ENCODE results near the gene ITPR2.
"Not testable (repeated sequence)": the region's sequence is repeated elsewhere in the genome, so short reads cannot be mapped to it uniquely, and the experiment has no call there.

Gene ITPR2

DNA sequence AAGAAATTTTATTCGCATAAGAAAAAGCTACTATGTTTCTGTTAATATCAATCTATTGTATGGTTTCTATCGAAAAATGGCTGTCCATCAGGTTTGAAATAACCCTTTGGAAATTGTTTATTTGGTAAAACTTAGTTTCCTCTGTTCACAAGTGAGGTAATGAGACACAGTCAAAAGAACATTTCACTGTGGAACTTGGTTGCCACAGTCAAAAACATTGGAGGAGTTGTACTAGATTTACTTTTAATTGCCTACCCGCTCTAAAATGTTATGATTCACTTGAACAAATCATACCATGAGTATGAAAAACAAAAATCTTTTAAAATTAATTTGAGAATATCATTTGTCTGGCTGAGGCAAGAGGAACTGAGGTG is 46.5 kb downstream of the ITPR2 start:
- DNase-seq: no peak

DNA sequence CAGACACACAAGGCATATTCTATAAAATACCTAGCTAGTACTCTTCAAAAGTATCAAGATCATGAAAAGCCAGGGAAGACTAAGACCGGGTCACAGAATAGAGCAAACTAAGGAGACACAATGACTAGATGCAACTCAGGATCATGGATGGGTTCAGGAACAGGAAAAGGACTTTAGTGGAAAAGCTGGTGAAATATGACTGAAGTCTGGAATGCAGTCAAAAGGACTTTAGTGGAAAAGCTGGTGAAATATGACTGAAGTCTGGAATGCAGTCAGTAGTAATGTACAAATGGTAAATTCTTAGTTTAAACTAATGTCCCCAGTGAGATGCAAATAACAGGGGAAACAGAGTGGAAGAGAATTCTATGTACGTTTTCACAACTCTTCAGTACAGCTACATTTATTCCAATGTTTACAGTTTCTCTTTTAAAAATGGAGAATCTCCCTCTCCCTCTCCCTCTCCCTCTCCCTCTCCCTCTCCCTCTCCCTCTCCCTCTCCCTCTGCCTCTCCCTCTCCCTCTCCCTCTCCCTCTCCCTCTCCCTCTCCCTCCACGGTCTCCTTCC is 49.1 kb downstream of the ITPR2 start:
- DNase-seq: not testable (repeated sequence)

DNA sequence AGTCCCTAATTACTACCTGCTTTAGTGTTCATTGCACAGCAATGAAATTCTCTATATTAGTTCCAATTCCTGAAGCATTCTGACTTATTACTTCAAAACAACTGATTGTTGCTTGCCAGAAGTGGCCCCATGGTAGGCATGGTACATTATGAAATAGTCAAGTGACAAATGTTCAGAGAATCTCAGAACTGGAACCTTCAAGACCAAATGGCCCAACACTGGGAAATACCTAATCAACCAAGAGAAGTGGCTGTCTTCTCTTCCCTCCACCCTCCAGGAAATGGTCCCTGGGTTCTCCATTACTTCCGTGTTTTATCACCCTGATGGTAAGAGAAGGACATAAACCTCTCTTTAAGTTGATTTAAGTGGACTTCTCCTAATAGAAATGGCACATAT is 49.9 kb downstream of the ITPR2 start:
- no peak for DNase-seq

DNA sequence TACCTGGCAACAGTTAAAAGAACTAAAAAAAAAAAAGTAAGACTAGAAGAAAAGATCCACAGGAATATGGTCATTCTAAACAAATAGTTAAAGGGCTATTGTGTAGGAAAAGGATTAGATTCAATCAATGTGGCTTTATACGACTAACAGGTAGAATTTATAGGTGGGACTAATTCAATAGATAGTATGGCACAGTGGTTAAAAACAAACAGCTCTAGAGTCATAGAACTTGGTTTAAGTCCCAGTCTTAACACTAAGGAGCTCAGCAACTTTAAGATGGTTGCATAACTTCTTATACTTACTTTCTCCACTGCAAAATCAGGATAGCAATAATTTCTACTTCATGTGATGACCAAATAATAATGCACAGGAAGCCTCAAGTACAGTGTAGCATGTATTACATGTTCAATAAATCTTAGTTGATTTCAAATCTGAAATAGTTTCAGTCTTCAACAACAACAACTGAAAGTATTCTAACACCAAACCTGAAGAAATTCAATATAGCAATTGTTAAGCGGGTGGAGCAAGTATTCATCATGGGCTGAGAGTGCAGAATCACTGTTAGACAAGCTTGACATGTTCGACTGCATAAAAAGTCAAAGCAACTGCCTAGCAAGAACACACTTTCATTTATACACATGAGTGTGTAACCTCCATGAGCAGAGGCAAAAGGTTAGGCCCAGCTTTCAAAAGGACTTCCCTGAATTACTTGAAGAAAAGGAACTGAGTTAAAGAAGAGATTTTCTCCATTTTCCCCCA is 50.4 kb downstream of the ITPR2 start:
- DNase-seq: no peak

DNA sequence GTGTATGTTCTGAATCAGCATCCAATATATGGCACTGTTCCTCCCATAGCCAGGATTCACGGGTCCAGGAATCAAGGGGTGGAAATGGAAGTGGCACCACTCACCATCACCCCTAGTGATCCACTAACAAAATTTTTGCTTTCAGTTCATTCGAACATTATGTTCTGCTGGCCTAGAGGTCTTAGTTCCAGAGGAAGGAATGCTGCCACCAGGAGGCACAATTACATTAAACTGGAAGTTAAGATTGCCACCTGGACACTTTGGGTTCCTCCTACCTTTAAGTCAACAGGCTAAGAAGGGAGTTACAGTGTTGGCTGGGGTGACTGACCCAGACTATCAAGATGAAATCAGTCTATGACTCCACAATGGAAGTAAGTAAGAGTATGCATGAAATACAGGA is 52.3 kb downstream of the ITPR2 start:
- DNase-seq: not testable (repeated sequence)

DNA sequence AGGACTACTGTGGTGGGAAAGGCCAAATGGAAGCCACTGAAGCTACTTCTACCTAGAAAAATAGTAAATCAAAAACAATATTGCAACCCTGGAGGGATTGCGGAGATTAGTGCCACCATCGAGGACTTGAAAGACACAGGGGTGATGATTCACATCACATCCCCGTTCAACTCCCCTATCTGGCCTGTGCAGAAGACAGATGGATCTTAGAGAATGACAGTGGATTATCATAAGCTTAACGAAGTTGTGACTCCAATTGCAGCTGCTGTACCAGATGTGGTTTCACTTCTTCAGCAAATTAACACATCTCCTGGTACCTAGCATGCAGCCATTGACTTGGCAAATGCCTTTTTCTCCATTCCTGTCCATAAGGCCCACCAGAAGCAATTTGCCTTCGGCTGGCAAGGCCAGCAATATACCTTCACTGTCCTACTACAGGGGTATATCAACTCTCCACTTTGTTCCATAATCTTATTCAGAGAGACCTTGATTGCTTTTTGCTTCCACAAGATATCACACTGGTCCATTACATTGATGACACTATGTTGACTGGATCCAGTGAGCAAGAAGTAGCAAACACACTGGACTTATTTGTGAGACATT is 54.7 kb downstream of the ITPR2 start:
- DNase-seq: not testable (repeated sequence)

DNA sequence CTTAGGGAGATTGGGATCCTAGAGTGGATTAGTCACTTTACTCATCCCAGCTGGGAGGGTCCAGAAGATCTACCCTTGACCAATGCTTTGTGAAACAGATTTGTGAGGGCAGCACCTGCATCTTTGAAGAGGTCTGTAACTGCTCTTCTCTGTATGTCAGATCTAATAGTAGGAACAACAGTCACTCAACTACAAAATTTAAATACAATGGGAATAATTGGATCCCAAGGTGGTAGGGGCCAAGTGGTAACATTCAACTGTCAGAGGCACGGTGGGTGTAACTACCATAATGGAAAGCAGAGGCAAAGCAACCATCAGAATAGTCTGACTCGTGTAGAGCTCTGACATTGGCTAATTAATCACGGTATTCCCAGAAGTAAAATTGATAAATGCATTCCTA is 55.8 kb downstream of the ITPR2 start:
- no peak for DNase-seq

DNA sequence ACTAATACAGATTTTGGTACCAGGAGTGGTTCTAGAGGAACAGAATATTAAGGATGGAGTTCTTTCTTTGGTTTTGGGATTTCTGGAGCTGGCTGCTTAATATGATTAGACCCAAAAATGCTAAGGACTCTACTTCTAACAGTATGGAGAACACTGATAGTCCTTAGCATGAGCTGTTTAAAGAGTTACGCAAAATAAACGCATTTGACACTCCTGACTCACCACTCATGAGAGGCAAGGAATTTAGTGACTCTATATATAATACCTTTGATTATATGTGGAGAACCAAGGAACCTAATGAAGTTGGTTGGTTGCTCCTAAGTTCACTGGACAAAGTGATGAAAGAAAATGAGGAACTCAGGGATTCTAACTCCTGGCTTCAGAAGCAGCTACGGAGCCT is 57.0 kb downstream of the ITPR2 start:
- not testable (repeated sequence) for DNase-seq

DNA sequence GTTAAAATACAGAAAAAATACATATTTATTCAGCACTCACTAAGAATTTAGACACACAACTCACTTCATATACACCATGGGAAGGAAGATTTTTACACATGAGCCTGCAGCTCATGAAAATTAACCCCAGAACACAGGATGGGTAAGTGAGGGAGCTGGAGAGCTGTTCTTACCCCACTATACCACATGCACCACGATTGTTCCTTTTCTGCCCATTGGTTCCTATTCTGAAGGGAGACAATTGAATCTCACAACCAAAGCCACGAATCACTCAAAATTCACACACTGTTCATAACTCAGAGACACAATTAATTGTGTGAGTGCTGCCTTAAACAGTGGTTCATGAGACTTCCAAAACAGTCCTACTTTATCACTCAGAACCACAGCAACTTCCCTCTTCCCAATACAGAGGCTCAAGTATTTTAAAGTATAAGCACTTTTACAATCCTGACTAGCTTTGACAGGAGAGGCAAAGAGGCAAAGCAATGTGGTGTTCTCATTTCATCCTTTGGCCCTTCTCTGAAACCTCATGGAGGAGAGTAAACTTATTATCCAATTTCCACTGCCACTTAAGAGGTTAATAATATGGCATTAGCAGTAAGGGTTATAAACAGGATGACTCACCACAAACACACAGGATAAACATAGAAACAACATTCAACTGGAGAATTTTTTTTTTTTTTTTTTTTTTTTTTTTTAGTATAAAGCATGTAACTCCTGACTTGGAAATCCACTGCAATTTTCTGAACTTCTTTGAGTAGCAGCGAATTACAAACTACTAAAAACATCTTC is 59.5 kb downstream of the ITPR2 start:
- no peak for DNase-seq

DNA sequence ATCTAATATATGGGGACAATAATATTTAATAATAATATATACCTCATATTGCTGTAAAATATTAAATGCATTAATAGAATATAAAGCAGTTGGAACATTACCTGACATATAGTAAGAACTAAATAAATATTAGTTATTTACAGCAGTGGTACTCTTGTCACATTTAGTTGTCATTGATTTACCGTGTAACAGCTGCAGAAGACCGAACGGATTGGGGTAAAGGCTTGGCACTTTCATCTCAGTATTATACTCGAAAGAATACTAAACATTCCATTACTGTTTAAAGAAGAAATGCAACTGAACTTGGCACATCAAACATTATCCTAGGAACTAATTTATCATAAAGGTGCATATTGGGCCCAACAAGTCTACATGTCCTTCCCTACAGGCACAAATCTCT is 61.1 kb downstream of the ITPR2 start:
- DNase-seq: no peak

DNA sequence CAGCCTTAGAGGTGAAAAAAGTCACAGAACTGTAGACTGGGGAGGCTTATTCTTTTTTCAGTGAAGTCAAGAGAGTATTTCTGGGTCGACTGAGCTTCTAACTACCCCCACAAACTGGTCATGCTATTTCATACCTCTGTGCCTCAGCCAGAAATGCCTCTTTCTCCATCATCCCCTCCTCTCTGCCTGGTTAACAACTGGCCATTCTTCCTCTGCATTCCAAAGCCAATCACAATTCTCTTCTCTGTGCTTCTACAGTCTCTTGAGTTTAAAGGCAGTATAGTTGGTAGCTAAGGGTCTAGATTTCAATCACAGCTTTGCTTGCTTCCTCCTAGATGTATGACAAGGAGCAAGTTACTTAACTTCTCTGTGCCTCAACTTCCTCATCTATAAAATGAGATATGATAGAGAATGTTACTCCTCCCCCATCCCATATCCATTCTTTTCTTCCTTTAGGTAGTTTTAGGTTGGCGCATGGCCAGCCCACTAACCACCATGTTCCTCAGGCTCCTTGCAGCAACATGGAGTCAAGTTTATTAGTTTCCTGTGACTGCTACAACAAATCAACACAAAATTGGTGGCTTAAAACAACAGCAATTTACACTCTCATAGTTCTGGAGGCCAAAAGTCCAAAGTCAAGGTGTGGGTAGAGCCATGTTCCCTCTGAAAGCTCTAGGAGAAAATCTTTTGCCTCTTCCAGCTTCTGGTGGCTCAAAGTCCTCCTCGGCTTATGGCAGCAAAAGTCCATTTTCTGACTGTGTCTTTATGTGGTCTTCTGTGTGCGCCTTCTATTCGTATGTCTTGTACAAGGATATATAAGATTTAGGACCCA is 62.5 kb downstream of the ITPR2 start:
- DNase-seq: no peak

DNA sequence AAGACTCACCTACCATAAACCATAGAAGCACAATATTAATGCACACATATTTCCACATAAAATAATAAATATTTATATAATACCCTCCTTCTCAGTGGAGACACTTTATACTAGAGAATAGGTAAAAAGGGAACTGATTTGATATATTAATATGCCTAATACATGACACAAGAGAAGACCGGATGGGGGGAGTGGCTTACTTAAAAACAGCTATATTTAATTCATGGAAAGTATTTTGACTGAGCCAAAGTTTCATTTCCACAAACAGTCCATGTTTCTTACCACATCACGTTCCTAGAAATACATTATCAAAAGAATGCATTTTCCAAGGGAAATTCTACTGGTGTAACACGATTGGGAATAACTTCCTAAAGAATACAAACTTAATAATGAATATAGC is 63.4 kb downstream of the ITPR2 start:
- no peak for DNase-seq

DNA sequence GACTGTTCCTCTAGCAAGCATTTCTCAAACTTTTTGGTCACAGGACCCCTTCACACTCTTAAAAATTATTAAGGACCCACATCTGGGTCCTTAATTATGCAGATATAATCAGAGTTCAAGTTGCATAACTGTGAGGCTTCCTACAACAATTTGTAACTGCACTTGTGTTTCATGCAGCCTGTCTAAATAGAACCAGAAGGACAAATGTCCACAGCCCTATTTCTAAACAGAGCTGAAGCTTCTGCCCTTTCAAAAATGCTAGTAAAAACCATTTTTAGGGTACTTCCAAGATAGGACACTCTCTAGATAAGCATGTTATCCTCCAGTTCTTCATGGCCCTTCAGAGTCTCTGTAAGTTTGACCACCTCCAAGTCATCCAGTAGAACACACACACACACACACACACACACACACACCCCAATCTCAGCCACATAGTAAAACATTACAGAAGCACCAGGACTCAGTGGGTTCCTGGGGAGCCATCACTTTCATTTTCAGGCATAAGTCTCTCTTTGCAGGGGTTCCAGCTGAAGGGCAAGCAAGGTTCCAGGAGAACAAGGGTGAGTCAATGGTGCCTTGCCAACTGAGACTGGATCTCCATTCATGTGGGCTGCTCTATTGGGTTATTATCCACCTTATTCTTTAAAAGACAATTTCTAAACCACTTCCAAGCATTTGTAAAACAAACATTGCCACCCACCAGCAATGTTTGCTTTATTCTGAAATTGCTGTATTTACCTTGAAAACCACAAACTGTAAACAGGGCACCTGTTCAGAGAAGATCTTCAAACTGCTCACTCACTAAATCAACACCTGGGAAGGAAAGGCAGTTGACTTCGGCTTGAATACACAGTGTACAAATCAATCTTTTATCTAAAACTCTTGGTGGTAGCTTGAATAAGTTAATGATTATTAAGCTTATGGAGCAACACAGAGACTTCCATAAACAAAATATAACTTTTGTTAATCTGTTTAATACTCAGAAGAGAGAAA is 64.1 kb downstream of the ITPR2 start:
- no peak for DNase-seq

DNA sequence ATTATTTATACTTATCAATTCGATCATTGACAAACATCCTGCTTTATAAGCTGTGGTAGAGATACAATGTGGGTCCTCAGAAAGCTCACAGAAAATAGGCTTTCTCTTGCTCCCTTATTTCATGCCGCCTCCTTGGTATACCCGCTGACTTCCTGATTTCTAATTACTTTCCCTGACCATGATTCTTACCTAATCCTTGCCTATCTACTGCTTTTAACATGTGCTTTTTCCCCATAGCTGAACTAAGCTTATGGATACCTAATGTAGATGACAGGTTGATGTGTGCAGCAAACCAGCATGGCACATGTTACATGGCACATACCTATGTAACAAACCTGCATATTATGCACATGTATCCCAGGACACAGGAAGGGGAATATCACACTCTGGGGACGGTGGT is 65.1 kb downstream of the ITPR2 start:
- DNase-seq: no peak

DNA sequence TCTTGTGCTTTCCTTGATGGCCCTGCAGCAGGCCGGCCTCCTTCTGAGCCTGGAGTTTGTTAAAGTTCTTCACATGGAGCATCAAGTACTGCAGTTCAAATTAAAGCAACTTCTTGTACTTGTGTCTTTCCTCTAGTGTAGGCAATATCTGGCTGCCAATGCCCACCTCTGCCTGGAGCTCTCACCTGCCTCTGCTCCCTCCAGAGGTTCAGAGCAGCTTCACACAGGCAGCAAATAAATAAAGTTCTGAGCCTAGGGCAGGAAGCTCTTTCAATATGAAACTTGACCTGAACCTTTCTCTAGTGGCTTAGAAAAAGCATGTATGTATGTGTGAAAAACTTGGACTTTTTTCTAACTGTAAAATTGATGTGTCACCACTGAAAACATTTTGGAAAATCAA is 65.9 kb downstream of the ITPR2 start:
- no peak for DNase-seq

DNA sequence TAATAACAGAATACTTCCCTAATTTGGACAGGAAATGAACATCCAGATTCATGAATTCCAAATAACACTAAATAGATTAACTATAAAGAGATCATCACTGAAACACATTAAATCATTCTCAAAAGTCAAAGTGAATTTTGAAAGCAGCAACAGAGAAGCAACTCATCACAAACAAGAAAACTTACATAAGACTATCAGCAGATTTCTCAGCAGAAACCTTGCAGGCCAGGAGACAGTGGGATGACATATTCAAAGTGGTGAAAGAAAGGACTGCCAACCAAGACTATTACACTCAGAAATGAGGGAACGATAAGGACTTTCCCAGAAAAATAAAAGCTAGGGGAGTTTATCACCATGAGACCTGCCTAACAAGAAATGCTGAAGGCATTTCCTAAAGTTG is 70.8 kb downstream of the ITPR2 start:
- DNase-seq: no peak

DNA sequence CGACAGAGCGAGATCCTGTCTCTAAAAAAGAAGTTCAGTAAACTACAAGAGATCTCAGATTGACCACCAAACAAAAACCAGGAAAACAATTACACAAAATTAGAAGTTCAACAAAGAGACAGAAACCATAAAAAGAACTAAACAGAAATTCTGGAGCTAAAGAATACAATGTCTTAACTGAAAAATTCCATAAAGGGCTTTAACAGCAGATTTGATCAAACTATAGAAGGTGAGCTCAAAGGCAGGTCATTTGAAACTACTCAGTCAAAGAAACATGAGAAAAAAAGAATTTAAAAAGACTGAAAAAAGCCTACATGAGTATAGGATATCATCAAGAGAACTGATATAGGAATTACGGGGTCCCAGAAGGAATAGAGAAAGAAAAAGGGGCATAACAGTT is 71.2 kb downstream of the ITPR2 start:
- DNase-seq: no peak

DNA sequence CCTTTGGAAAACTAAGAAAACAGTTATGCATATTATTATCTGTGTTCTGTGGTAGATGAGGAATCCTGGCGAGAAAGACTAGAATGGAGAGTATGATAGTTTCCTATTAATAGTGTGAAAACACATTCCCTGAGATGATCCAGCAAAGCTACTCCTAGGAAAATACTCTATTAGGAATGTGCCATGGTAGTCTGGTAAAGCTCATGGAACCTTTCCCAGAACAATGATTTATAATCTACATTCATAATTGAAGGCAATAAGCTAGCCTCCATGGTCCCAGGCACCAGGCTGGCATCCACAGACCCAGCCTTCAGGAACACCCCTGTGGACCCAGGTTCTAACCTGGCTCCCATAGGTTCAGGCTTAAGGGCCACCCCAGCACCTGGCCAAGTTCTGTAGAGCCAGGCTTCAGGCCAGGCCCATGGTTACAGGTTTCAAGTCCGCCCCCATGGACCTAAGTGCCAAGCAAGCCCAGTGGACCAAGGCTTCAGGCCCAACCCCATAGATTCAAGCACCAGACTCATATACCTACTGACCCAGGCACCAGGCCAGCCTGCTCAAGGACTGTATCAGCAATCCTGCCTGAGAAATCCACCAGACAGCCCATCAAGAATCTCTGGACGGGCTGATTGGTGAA is 72.2 kb downstream of the ITPR2 start:
- DNase-seq: no peak

DNA sequence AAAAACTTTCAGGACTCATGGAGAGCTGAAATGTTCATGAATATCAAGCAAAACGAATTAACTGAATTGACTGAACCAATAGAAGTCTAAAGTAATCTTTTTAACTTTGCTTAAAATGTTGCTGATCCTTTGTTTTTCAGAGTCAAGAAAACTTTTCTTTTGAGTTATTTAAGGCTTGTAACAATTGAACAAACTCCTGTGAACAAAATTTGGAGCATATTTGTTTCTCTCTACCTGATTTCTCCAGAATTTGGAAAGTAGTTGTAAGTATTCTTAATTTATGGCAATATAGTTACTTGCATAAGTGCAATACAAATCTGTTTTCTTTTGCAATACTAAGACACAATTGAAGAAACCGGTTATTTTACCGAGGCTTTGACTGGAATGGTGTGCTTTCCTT is 77.6 kb downstream of the ITPR2 start:
- DNase-seq: not testable (repeated sequence)

DNA sequence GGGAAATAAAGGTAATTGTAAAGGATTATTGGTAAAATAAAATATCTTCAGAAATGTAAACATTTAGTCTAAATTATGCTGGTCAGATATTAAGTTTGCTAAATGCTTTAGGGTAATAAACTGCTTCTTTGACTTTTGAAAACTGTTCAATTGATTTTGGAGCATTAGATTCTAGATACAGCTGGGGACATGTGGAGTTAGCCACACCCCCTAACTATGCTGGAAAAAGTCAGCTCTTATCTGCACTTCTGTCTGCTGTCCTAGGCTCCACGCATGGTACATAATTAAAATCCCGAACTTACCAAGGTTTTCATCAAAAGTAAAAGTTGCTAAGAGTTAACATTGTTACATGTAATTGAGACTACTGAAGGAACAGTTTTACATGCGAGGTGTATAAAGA is 78.8 kb downstream of the ITPR2 start:
- no peak for DNase-seq

DNA sequence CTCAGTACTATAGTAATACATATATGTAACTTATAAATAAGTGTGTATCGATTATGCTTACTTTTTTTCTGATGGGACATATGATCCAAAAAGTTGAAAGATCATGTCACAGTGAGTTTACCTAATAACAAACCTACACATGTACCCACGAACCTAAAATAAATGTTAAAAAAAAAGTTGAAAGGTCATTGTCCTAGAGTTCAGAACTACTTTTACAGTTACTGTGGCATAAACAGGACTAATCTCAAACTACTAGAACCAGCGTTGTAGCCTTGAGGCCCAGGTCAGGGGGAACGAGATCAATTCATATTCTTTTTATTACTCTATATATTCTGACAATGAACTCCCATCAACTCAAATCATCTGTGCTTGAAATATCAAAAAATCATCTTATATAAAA is 81.8 kb downstream of the ITPR2 start:
- DNase-seq: no peak

Data from stimulated activated CD4-positive, alpha-beta T cell treated with anti-CD3 and anti-CD28 coated beads, Interleukin-4, amount 100 ng/mL, for 4 hours (primary cell).